PC-3 (cell line): ENCODE results near the gene DPEP1.

Source experiments
- CTCF ChIP-seq: fragments of 300-600 bp; sonication (generic); conservative IDR thresholded peaks from 2 replicates; pipeline ENCODE4 v1.5.1; 2017; ENCODE audit warnings: antibody characterized with exemption, low read depth, mild to moderate bottlenecking, low read length
- EZH2 ChIP-seq: fragments of 300-600 bp; sonication (generic); IDR thresholded peaks from one replicate; pipeline ENCODE4 v1.6.1; 2017; ENCODE audit warnings: antibody characterized with exemption, mild to moderate bottlenecking, low read length; ENCODE audit not compliant: unreplicated experiment
- EZH2phosphoT487 ChIP-seq: fragments of 300-600 bp; sonication (generic); IDR thresholded peaks from 2 replicates; pipeline ENCODE4 v1.6.1; 2018; ENCODE audit warnings: mild to moderate bottlenecking, antibody characterized with exemption, low read length, borderline replicate concordance

DNA sequence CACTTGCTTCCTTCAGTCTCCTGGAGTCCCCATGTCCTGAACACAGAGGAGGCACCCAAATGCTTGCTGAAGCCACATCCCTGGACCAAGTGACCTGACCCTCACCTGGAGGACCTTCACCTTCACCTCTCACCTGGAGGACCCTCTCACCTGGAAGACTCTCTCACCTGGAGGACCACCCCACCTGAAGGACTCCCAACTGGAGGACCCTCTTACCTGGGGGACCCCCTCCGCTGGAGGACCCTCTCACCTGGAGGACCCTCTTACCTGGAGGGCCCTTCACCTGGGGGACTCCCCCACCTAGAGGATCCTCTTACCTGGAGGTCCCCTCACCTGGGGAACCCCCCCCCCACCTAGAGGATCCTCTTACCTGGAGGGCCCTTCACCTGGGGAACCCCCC, 72.5 kb downstream of the DPEP1 start:
- TF ChIP-seq CTCF (no peak), EZH2phosphoT487 (no peak), EZH2 (no peak)
